H9 (cell line): ENCODE data around the gene RRAGD. TPM values are rescaled to one million over a fixed set of nuclear protein-coding genes. Genes with fewer than 3 reads are reported as not detected.

Source experiments
- DNase-seq: peaks from one replicate; pipeline ENCODE4 v3.0.0-alpha.2; 2017
- H2AFZ ChIP-seq: one replicate; pipeline ENCODE4 v1.6.1; 2013; ENCODE audit warnings: mild to moderate bottlenecking, low read length, control low read depth, moderate library complexity
- H2AK5ac ChIP-seq: 2 replicates; pipeline ENCODE4 v1.6.1; 2013; ENCODE audit warnings: low read length, control low read depth, mixed read lengths; ENCODE audit not compliant: insufficient read length
- H2BK120ac ChIP-seq: one replicate; pipeline ENCODE4 v1.6.1; 2013; ENCODE audit warnings: low read depth, mild to moderate bottlenecking, low read length, control low read depth, inconsistent platforms; ENCODE audit not compliant: poor library complexity, severe bottlenecking
- H2BK12ac ChIP-seq: 2 replicates; pipeline ENCODE4 v1.6.1; 2013; ENCODE audit warnings: low read length, control low read depth, mixed read lengths, low read depth; ENCODE audit not compliant: insufficient read length
- H2BK15ac ChIP-seq: 2 replicates; pipeline ENCODE4 v1.6.1; 2013; ENCODE audit warnings: low read depth, low read length, control low read depth
- H2BK20ac ChIP-seq: one replicate; pipeline ENCODE4 v1.6.1; 2013; ENCODE audit warnings: low read depth, mild to moderate bottlenecking, low read length, control low read depth, inconsistent platforms; ENCODE audit not compliant: poor library complexity, severe bottlenecking
- H2BK5ac ChIP-seq: 2 replicates; pipeline ENCODE4 v1.6.1; 2013; ENCODE audit warnings: low read length, control low read depth, mixed read lengths; ENCODE audit not compliant: insufficient read length
- H3K14ac ChIP-seq: 2 replicates; pipeline ENCODE4 v1.6.1; 2013; ENCODE audit warnings: low read length, control low read depth; ENCODE audit not compliant: insufficient read depth
- H3K18ac ChIP-seq: 2 replicates; pipeline ENCODE4 v1.6.1; 2013; ENCODE audit warnings: low read depth, mild to moderate bottlenecking, mixed read lengths, low read length, control low read depth; ENCODE audit not compliant: insufficient read length
- H3K23ac ChIP-seq: 2 replicates; pipeline ENCODE4 v1.6.1; 2013; ENCODE audit warnings: low read length, control low read depth, mixed read lengths, low read depth; ENCODE audit not compliant: insufficient read length
- H3K23me2 ChIP-seq: 2 replicates; pipeline ENCODE4 v1.6.1; 2013; ENCODE audit warnings: low read depth, mild to moderate bottlenecking, mixed read lengths, low read length, control low read depth; ENCODE audit not compliant: insufficient read length, poor library complexity, severe bottlenecking
- H3K27ac ChIP-seq: 2 replicates; pipeline ENCODE4 v1.5.1; 2013; ENCODE audit warnings: low read length, control low read depth, mixed read lengths, low read depth; ENCODE audit not compliant: insufficient read length
- H3K27me3 ChIP-seq: 2 replicates; pipeline ENCODE4 v1.6.1; 2013; ENCODE audit warnings: low read length, control low read depth, inconsistent platforms; ENCODE audit not compliant: insufficient read depth
- H3K4ac ChIP-seq: 2 replicates; pipeline ENCODE4 v1.6.1; 2013; ENCODE audit warnings: low read depth, mild to moderate bottlenecking, control low read depth, inconsistent platforms, low read length, moderate library complexity
- H3K4me1 ChIP-seq: 2 replicates; pipeline ENCODE4 v1.6.1; 2013; ENCODE audit warnings: low read length, control low read depth, inconsistent platforms; ENCODE audit not compliant: insufficient read depth
- H3K4me2 ChIP-seq: 2 replicates; pipeline ENCODE4 v1.6.1; 2013; ENCODE audit warnings: low read length, control low read depth, mixed read lengths; ENCODE audit not compliant: insufficient read length, insufficient read depth
- H3K56ac ChIP-seq: 2 replicates; pipeline ENCODE4 v1.6.1; 2013; ENCODE audit warnings: low read depth, mild to moderate bottlenecking, mixed read lengths, low read length, control low read depth; ENCODE audit not compliant: insufficient read length
- H3K79me1 ChIP-seq: 2 replicates; pipeline ENCODE4 v1.6.1; 2013; ENCODE audit warnings: low read depth, mild to moderate bottlenecking, moderate library complexity, low read length, control low read depth, inconsistent platforms; ENCODE audit not compliant: insufficient read depth, poor library complexity, severe bottlenecking
- H3K79me2 ChIP-seq: 2 replicates; pipeline ENCODE4 v1.6.1; 2013; ENCODE audit warnings: low read length, control low read depth, inconsistent platforms; ENCODE audit not compliant: insufficient read depth
- H3K9ac ChIP-seq: 2 replicates; pipeline ENCODE4 v1.6.1; 2013; ENCODE audit warnings: low read length, control low read depth, mixed read lengths; ENCODE audit not compliant: insufficient read length; ENCODE audit errors: extremely low read depth
- H3K9me3 ChIP-seq: one replicate; pipeline ENCODE4 v1.6.1; 2013; ENCODE audit warnings: low read depth, low read length, inconsistent platforms; ENCODE audit not compliant: control insufficient read depth
- H3T11ph ChIP-seq: one replicate; pipeline ENCODE4 v1.6.1; 2013; ENCODE audit warnings: mild to moderate bottlenecking, low read length, control low read depth, inconsistent platforms
- H4K20me1 ChIP-seq: one replicate; pipeline ENCODE4 v1.6.1; 2013; ENCODE audit not compliant: control insufficient read depth, insufficient read length, insufficient read depth
- H4K5ac ChIP-seq: 2 replicates; pipeline ENCODE4 v1.6.1; 2013; ENCODE audit warnings: low read depth, mild to moderate bottlenecking, mixed read lengths, low read length, control low read depth; ENCODE audit not compliant: insufficient read length
- H4K8ac ChIP-seq: replicated peaks from 2 replicates; pipeline ENCODE4 v1.6.1; 2013; ENCODE audit warnings: low read length, control low read depth, mixed read lengths, low read depth; ENCODE audit not compliant: insufficient read length
- H4K91ac ChIP-seq: 2 replicates; pipeline ENCODE4 v1.6.1; 2013; ENCODE audit warnings: low read depth, mild to moderate bottlenecking, moderate library complexity, mixed read lengths, low read length, control low read depth; ENCODE audit not compliant: insufficient read length
- H3K27ac Mint-ChIP-seq, 3 experiments: 2 replicates in 2 of 3; 3 replicates in 1 of 3; pipeline ENCODE4 v1.8.0; 2020 to 2021; ENCODE audit warnings: mixed read lengths in 3 of 3, mild to moderate bottlenecking in 1 of 3, moderate library complexity in 1 of 3
- H3K27me3 Mint-ChIP-seq: 2 replicates; pipeline ENCODE4 v1.8.0; 2021; ENCODE audit warnings: low read depth, mild to moderate bottlenecking, moderate library complexity, mixed read lengths
- H3K36me3 Mint-ChIP-seq, 3 experiments: 2 replicates in 2 of 3; 3 replicates in 1 of 3; pipeline ENCODE4 v1.8.0; 2020 to 2021; ENCODE audit warnings: low read depth in 3 of 3, mixed read lengths in 3 of 3; ENCODE audit not compliant: insufficient read depth in 1 of 3
- H3K4me1 Mint-ChIP-seq, 2 experiments: 2 replicates each; pipeline ENCODE4 v1.8.0; 2020; ENCODE audit warnings: mixed read lengths in 2 of 2
- H3K4me3 Mint-ChIP-seq, 2 experiments: 2 replicates in 1 of 2; 3 replicates in 1 of 2; pipeline ENCODE4 v1.8.0; 2020 to 2021; ENCODE audit warnings: mild to moderate bottlenecking in 2 of 2, mixed read lengths in 2 of 2, moderate library complexity in 1 of 2
- H3K9me3 Mint-ChIP-seq, 2 experiments: 2 replicates in 1 of 2; 3 replicates in 1 of 2; pipeline ENCODE4 v1.8.0; 2020; ENCODE audit warnings: mild to moderate bottlenecking in 2 of 2, mixed read lengths in 2 of 2, moderate library complexity in 1 of 2
- CTCF ChIP-seq: fragments of 200-600 bp; sonication (generic); conservative IDR thresholded peaks from 3 replicates; pipeline ENCODE4 v1.8.0; 2021; ENCODE audit warnings: antibody characterized with exemption, mild to moderate bottlenecking
- WGBS: extraction: QIAGEN DNeasy Blood & Tissue Kit; methylation state at CpG from one replicate; pipeline ENCODE4 v1.1.7; 2013; ENCODE audit warnings: missing lambda C conversion rate, low lambda C conversion rate, mixed read lengths; ENCODE audit not compliant: insufficient read length; ENCODE audit errors: extremely low coverage; 5-methylcytosine and 5-hydroxymethylcytosine counted together
- total RNA-seq: library from RNA; stranded (reverse); gene quantifications from 2 replicates; pipeline ENCODE4 v1.2.1, GENCODE V29; 2021

RRAGD gene
- total RNA-seq, 1 experiment from 2014 or later = 10.6 TPM

GRCh38 chr6:89314692-89315091, 97.4 kb downstream of the RRAGD start:
- Mint-ChIP-seq H3K4me1 (peaks cover 26 to 33% of the 10 kb centered on the region in 2 experiments), H3K27ac (no peak overlapping the region), H3K9me3 (peaks cover under 1 to 7% of the 10 kb centered on the region in 2 experiments), H3K36me3 (peaks cover 0 to 7% (median under 1%) of the 10 kb centered on the region in 3 experiments; a peak in 4 of 7 replicates), H3K27me3 (peaks cover 2% of the 10 kb centered on the region), H3K4me3 (no peak overlapping the region)
- Histone ChIP-seq H3K79me1 (no peaks in the 10 kb centered on the region), H2BK20ac (no peak overlapping the region), H3K4me1 (no peaks in the 10 kb centered on the region), H2AFZ (no peak overlapping the region), H3K9me3 (no peaks in the 10 kb centered on the region), H2BK120ac (no peak overlapping the region), H4K91ac (no peak overlapping the region), H3K9ac (no peak overlapping the region), H3K4me2 (no peak overlapping the region), H3K79me2 (no peaks in the 10 kb centered on the region), H2BK12ac (no peak overlapping the region), H4K8ac (no peak overlapping the region), H3K27ac (no peak overlapping the region), H4K5ac (no peak overlapping the region), H2AK5ac (no peak overlapping the region), H2BK15ac (no peak overlapping the region), H2BK5ac (no peak overlapping the region), H3K23me2 (no peaks in the 10 kb centered on the region), H3T11ph (no peak overlapping the region), H3K14ac (no peak overlapping the region), H3K18ac (no peak overlapping the region), H3K4ac (no peak overlapping the region), H4K20me1 (peaks cover 3% of the 10 kb centered on the region), H3K56ac (no peak overlapping the region), H3K27me3 (no peaks in the 10 kb centered on the region), H3K23ac (no peak overlapping the region)
- no CpG with 5 or more reads among the region's 7 CpGs for WGBS
- DNase-seq = no peak
- no peak for TF ChIP-seq CTCF

Other genes starting within 250 kb of the RRAGD start
- gene GABRR1, start 194.9 kb downstream of the RRAGD start, total RNA-seq = 0.26 and 0.33 TPM in 2 replicates
- not detected in 2 replicates for gene GABRR2, start 97.0 kb downstream of the RRAGD start, total RNA-seq
- 13.1 and 13.2 TPM in 2 replicates for gene UBE2J1, start 59.6 kb downstream of the RRAGD start, total RNA-seq
- gene ANKRD6, start 20.9 kb upstream of the RRAGD start, total RNA-seq = 5.4 and 5.6 TPM in 2 replicates
- gene LYRM2, start 226.5 kb upstream of the RRAGD start, total RNA-seq = 29.3 and 29.8 TPM in 2 replicates